NCI-H2107 treated with DMSO at 0.1 percent for 48 hours (cell line): ENCODE results near the gene ZNF561.
"Not testable (repeated sequence)": the region's sequence is repeated elsewhere in the genome, so short reads cannot be mapped to it uniquely, and the experiment has no call there.

Source experiments
- DNase-seq: peaks from one replicate; lab custom pipeline; 2025; ENCODE audit not compliant: unreplicated experiment; lab: John Stamatoyannopoulos, UW

ZNF561 gene

GRCh38 chr19:9621156-9622037 is at the start of gene ZNF561:
ZNF561 (minus strand) TSS chr19:9621232; CDS start chr19:9619456, 1,776 bp downstream.
- DNase-seq, result peak; percentile 44

DNA sequence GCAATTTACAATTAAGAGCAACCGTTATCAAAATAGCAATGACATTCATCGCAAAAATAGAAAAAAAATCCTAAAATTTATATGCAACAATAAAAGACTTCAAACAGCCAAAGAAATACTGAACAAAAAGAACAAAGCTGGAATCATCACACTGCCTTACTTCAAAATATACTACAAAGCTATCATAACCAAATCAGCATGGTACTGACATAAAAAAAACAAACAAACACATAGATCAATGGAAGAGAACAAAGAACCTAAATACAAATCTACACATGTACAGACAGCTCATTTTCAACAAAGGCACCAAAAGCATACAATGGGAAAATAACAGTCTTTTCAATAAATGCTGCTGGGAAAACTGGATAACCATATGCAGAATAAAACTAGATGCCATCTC is 47.5 kb upstream of the ZNF561 start:
- DNase-seq, result no peak

DNA sequence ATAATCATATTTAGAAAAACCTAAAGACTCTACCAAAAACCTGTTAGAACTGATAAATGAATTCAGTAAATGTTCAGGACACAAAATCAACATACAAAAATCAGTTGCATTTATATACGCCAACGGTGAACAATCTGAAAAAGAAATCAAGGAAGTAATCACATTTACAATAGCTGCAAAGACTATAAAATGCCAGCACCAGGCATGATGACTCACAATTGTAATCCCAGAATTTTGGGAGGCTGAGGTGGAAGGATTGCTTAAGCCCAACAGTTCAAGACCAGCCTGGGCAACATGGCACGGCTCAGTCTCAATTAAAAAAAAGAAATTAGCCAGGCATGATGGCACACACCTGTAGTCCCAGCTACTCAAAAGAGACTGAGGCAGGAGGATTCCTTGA is 46.9 kb upstream of the ZNF561 start:
- no peak for DNase-seq

- DNase-seq, result no peak
Measured at GRCh38 chr19:9658769-9659168, 37.7 kb upstream of the ZNF561 start.

- not testable (repeated sequence) for DNase-seq
Measured at GRCh38 chr19:9653066-9653555, 32.1 kb upstream of the ZNF561 start.

DNA sequence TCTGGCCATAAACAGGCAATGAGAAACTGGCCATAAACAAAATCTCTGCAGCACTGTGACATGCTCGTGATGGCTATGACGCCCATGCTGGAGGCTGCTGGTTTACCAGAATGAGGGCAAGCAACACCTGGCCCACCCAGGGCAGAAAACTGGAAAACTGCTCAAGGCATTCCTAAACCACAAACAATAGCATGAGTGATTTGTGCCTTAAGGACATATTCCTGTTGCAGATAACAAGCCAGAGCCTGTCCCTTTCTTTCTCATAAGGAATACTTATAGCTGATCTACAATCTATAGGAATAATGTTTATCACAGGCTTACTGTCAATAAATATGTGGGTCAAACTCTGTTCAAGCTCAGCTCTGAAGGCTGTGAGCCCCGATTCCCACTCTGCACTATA is 30.4 kb upstream of the ZNF561 start:
- DNase-seq, result not testable (repeated sequence)

DNA sequence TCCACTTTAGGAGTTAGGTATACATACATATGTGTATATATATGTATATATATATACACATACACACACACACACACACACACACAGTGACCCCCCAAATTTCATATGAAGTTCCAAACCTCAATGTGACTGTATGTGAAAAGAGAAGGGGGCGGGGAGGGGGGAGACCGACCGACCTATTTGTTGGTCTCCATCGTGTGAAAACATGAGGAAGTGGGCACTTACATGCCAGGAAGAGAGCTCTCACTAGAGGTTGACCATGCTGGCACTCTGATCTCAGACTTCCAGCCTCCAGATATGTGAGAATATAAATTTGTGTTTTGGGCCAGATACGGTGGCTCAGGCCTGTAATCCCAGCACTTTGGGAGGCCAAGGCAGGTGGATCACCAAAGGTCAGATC is 29.3 kb upstream of the ZNF561 start:
- no peak for DNase-seq

DNA sequence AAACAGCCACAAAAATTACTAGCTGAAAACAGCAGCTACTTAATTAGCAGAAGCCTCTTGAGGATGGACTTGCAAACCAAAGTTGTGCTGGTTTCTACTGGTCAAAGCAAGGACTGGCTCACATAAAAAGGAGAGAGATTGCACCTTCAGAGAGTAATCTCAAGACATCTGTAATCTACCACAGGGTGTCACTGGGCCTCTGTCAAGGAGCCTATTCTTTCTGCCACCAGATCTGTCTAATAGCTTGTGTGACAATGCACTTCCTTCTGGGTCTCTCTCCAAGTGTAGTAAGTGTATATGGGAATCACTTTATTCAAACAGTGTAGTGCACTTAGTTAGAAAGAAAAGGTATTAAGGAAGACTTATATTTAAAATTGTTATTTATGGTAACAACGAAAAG is 24.4 kb upstream of the ZNF561 start:
- no peak for DNase-seq

GRCh38 chr19:9644472-9644871 is 23.4 kb upstream of the ZNF561 start:
- no peak for DNase-seq

GRCh38 chr19:9641810-9642209 is 20.8 kb upstream of the ZNF561 start:
- no peak for DNase-seq

DNA sequence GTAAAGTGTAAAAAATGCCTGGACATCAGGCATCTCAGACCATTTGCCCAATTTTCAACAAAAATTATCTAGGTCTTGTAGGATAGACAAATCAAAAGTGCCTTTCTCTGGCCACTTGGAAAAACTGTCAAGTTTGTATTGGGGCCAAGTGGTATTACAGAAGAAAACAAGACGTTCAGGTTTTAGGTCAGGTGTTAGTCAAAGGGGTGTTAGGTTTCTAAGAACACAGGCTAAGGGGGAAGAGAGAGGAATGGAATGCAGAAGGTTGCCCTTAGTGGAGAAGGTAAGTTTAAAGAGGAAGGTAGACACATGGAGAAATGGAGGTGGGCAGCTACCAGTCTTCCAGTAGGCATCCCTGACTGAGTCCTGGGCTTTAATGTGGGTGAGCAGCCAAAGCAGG is 19.9 kb upstream of the ZNF561 start:
- no peak for DNase-seq

- no peak for DNase-seq
Measured at GRCh38 chr19:9636018-9636417, 15.0 kb upstream of the ZNF561 start.

- DNase-seq, result no peak
Measured at GRCh38 chr19:9627856-9628255, 6.8 kb upstream of the ZNF561 start.

GRCh38 chr19:9622531-9622930 is 1.5 kb upstream of the ZNF561 start:
- no peak for DNase-seq

GRCh38 chr19:9620842-9621155 is 233 bp downstream of the ZNF561 start:
- no peak for DNase-seq

GRCh38 chr19:9615844-9616243 is 5.2 kb downstream of the ZNF561 start:
- no peak for DNase-seq

GRCh38 chr19:9610484-9611113 is 10.4 kb downstream of the ZNF561 start:
- no peak for DNase-seq

- DNase-seq, result no peak
Measured at GRCh38 chr19:9608912-9609311, 12.1 kb downstream of the ZNF561 start.

GRCh38 chr19:9597027-9597426 is 24.0 kb downstream of the ZNF561 start:
- DNase-seq, result no peak

- DNase-seq, result peak; percentile 64
Measured at GRCh38 chr19:9586764-9587163, 34.3 kb downstream of the ZNF561 start.

DNA sequence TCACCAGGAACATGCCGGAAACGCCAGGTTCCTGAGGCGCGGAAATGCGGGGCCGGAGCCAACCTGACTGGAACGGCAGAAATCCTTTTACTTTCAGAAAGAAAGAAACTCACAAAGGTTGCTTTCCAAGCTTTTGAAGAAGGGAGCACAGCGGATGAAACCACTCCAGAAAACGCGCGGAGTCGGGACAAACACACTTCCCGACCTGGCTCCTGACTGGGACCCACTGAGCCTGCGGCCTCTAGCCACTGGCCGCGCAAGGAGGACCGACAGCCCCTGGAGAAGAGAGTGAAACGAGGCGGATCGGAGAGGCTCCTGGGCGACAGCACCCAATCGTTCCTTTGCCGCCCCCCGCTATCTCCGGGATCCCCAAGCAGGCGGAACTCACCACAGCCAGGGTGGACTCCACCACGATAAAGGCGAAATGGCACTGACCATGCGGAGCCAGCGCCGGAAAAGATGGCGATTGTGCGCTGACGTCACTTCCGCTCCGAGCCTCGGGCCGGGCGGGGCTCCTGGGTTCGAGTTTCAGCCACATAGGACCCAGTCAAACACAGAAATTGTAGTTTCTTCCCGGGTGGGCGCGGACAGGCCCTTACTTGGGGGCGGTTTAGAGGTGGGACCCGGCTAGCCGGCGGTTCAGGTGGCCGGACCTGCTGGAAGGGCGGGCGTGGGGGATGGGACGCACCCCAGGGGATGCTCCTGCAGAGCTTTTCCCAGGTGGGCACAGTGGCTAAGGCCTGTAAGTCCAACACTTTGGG is 36.8 kb downstream of the ZNF561 start, which contains the start of gene ZNF121:
ZNF121 (minus strand) TSS at position 432 of the 761 bp plus-strand sequence. CDS start 16,407 bp downstream, outside the sequence.
- DNase-seq, result peak; percentile 48
